Spleen (tissue), 7 donors: ENCODE data around the gene ITM2C.

Source experiments
- POLR2A ChIP-seq, 3 donors: fragments of 450-650 bp; IDR thresholded peaks; one replicate each; pipeline ENCODE4 v1.5.1; 2017; ENCODE audit warnings: antibody characterized with exemption in 3 of 3, mild to moderate bottlenecking in 1 of 3
- TF ChIP-seq, protein P1 (sequence below), 11 experiments: fragments of 200-600 bp in 7 of 11; fragments of 450-650 bp in 4 of 11; sonication (generic) in 4 of 11; IDR thresholded peaks in 8 of 11; conservative IDR thresholded peaks in 3 of 11; 1 replicate in 7 of 11; 2 replicates in 4 of 11; pipeline versions ENCODE4 v1.4.0 to v1.8.0; 2016 to 2021; ENCODE audit warnings: antibody characterized with exemption in 11 of 11, inconsistent platforms in 4 of 11, mild to moderate bottlenecking in 1 of 11
- donor health status: DM: no; HTN: no; CAD: no; lungs with moderate emphysema.
- donor health status: DM: no; HTN: no; CAD: no.
- donor health status: DM: no; HTN: no; CAD: no.

DNA sequence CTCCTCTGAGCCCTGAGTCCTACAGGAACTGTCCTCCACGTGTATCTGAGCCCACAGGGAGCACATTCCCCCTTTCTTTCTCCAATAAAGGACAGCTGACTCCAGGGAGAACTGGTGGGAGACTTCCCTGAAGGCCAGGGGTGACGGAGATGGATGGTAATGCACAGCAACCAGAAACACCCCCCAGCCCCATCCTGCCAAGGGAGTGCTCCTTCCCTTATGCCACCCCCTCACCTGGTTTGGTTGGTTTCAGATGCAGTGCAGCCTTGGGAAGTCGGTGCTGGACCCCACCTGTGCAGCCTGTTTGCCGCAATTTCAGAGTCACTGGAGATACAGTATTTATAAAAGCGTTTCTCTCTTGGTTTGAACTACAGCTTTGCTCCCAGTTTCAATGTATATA, 36.3 kb downstream of the ITM2C start:
- TF ChIP-seq, protein P1, sequence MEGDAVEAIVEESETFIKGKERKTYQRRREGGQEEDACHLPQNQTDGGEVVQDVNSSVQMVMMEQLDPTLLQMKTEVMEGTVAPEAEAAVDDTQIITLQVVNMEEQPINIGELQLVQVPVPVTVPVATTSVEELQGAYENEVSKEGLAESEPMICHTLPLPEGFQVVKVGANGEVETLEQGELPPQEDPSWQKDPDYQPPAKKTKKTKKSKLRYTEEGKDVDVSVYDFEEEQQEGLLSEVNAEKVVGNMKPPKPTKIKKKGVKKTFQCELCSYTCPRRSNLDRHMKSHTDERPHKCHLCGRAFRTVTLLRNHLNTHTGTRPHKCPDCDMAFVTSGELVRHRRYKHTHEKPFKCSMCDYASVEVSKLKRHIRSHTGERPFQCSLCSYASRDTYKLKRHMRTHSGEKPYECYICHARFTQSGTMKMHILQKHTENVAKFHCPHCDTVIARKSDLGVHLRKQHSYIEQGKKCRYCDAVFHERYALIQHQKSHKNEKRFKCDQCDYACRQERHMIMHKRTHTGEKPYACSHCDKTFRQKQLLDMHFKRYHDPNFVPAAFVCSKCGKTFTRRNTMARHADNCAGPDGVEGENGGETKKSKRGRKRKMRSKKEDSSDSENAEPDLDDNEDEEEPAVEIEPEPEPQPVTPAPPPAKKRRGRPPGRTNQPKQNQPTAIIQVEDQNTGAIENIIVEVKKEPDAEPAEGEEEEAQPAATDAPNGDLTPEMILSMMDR (IDR thresholded peaks at IDR 0.05 in 8 of 11, conservative IDR thresholded peaks at IDR 0.05 in 3 of 11) = no peak
- no peak for TF ChIP-seq POLR2A (IDR thresholded peaks at IDR 0.05)
